Upper lobe of right lung (tissue), 1 donor: Measurements from ENCODE around the gene LONP1. TPM values are rescaled to one million over a fixed set of nuclear protein-coding genes. Genes with fewer than 3 reads are reported as not detected.

Experiments
- ATAC-seq: fragments of 200-7000 bp; cut with Tn5 transposase; one replicate; pipeline ENCODE4 v1.9.1; 2020; ENCODE audit warnings: mild to moderate bottlenecking, moderate library complexity
- DNase-seq: peaks from one replicate; pipeline ENCODE4 v3.0.0-alpha.2; 2020
- H3K27ac ChIP-seq: fragments of 200-600 bp; one replicate; pipeline ENCODE4 v1.8.0; 2022
- H3K27me3 ChIP-seq: fragments of 200-600 bp; one replicate; pipeline ENCODE4 v1.8.0; 2022; ENCODE audit warnings: mild to moderate bottlenecking
- H3K36me3 ChIP-seq: fragments of 200-600 bp; one replicate; pipeline ENCODE4 v1.8.0; 2022
- H3K4me1 ChIP-seq: fragments of 200-600 bp; one replicate; pipeline ENCODE4 v1.8.0; 2022
- H3K4me3 ChIP-seq: fragments of 200-600 bp; one replicate; pipeline ENCODE4 v1.8.0; 2022; ENCODE audit warnings: mild to moderate bottlenecking
- H3K9me3 ChIP-seq: fragments of 200-600 bp; one replicate; pipeline ENCODE4 v1.8.0; 2022
- intact Hi-C: fragments of 100-400 bp; cut with DNase I; formaldehyde crosslinking; loops from one replicate; pipeline ENCODE4 v1.11.0; 2022
- total RNA-seq: library from RNA; stranded (reverse); fragmentation: NEBNext Ultra II Directional; extraction: Animal tissue kit (Norgen Biotek cat#: 25700); gene quantifications from one replicate; pipeline ENCODE4 v1.2.1, GENCODE V29; 2021
- TF ChIP-seq, protein P1 (sequence below): fragments of 200-600 bp; IDR thresholded peaks from one replicate; pipeline ENCODE4 v1.8.0; 2022; ENCODE audit warnings: antibody characterized with exemption
- donor health status: DM: no; HTN: yes; CAD: no; lungs with severe emphysema.

LONP1 gene
- total RNA-seq, 1 donor from 2014 or later = 79.1 TPM

- H3K9me3 ChIP-seq = no peaks in the 10 kb centered on the region
- TF ChIP-seq, protein P1, sequence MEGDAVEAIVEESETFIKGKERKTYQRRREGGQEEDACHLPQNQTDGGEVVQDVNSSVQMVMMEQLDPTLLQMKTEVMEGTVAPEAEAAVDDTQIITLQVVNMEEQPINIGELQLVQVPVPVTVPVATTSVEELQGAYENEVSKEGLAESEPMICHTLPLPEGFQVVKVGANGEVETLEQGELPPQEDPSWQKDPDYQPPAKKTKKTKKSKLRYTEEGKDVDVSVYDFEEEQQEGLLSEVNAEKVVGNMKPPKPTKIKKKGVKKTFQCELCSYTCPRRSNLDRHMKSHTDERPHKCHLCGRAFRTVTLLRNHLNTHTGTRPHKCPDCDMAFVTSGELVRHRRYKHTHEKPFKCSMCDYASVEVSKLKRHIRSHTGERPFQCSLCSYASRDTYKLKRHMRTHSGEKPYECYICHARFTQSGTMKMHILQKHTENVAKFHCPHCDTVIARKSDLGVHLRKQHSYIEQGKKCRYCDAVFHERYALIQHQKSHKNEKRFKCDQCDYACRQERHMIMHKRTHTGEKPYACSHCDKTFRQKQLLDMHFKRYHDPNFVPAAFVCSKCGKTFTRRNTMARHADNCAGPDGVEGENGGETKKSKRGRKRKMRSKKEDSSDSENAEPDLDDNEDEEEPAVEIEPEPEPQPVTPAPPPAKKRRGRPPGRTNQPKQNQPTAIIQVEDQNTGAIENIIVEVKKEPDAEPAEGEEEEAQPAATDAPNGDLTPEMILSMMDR = no peak
- DNase-seq (no peak), ATAC-seq (no peak)
- peaks cover 100% of the 10 kb centered on the region for H3K36me3 ChIP-seq
- intact Hi-C loops = no loop called here
- H3K4me1 ChIP-seq = no peaks in the 10 kb centered on the region
- no peak overlapping the region for H3K4me3 ChIP-seq
- H3K27me3 ChIP-seq = no peaks in the 10 kb centered on the region
- H3K27ac ChIP-seq = no peak overlapping the region
These were observed 55.4 kb downstream of the LONP1 start for GRCh38 chr19:5664515-5664914.

- H3K27ac ChIP-seq = no peak overlapping the region
- no peaks in the 10 kb centered on the region for H3K4me1 ChIP-seq
- TF ChIP-seq, protein P1 = no peak
- H3K36me3 ChIP-seq = peaks cover 100% of the 10 kb centered on the region
- H3K4me3 ChIP-seq = no peak overlapping the region
- DNase-seq = no peak
- ATAC-seq = no peak
- intact Hi-C loops = no loop called here
- no peaks in the 10 kb centered on the region for H3K9me3 ChIP-seq
- no peaks in the 10 kb centered on the region for H3K27me3 ChIP-seq
These were observed 56.0 kb downstream of the LONP1 start for GRCh38 chr19:5663904-5664303.

DNA sequence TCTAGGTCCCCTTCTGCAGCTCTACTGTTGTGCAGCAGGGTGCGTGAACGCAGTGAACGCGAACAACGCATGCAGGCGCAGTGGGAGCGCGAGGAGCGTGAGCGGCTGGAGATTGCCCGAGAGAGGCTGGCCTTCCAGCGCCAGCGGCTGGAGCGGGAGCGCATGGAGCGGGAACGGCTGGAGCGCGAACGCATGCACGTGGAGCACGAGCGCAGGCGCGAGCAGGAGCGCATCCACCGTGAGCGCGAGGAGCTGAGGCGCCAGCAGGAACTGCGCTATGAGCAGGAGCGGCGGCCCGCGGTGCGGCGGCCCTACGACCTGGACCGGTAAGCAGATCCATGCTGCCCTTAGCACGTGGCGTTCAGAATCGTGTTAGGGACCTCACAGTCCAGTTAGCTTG lies 58.5 kb downstream of the LONP1 start:
- Histone ChIP-seq H3K4me1 (no peaks in the 10 kb centered on the region), H3K27ac (no peak overlapping the region), H3K36me3 (peaks cover 100% of the 10 kb centered on the region), H3K9me3 (no peaks in the 10 kb centered on the region), H3K27me3 (no peaks in the 10 kb centered on the region), H3K4me3 (no peak overlapping the region)
- TF ChIP-seq, protein P1 = no peak
- peak; percentile 36 for ATAC-seq
- intact Hi-C loops = no loop called here
- no peak for DNase-seq

GRCh38 chr19:5655412-5655811 lies 64.5 kb downstream of the LONP1 start:
- Histone ChIP-seq H3K4me3 (no peak overlapping the region), H3K27ac (no peak overlapping the region), H3K27me3 (no peaks in the 10 kb centered on the region), H3K9me3 (no peaks in the 10 kb centered on the region), H3K4me1 (no peaks in the 10 kb centered on the region), H3K36me3 (peaks cover 99% of the 10 kb centered on the region)
- no peak for DNase-seq
- TF ChIP-seq, protein P1 = no peak
- ATAC-seq = no peak
- intact Hi-C loops = no loop called here

- Histone ChIP-seq H3K27ac (no peak overlapping the region), H3K9me3 (no peaks in the 10 kb centered on the region), H3K4me3 (no peak overlapping the region), H3K27me3 (no peaks in the 10 kb centered on the region), H3K36me3 (peaks cover 99% of the 10 kb centered on the region), H3K4me1 (no peaks in the 10 kb centered on the region)
- no peak for DNase-seq
- ATAC-seq = no peak
- TF ChIP-seq, protein P1 = no peak
- intact Hi-C loops = no loop called here
These were observed 65.0 kb downstream of the LONP1 start for GRCh38 chr19:5654931-5655330.

GRCh38 chr19:5652261-5652660 lies 67.7 kb downstream of the LONP1 start:
- TF ChIP-seq, protein P1 = no peak
- ATAC-seq (no peak), DNase-seq (no peak)
- intact Hi-C loops = no loop called here
- Histone ChIP-seq H3K4me1 (no peaks in the 10 kb centered on the region), H3K9me3 (no peaks in the 10 kb centered on the region), H3K27ac (no peak overlapping the region), H3K36me3 (peaks cover 91% of the 10 kb centered on the region), H3K27me3 (no peaks in the 10 kb centered on the region), H3K4me3 (no peak overlapping the region)
